Measurements from ENCODE around the gene DPP6. TPM values are rescaled to one million over a fixed set of nuclear protein-coding genes. Genes with fewer than 3 reads are reported as not detected.

DPP6 gene
- total RNA-seq, 1 experiment from 2014 or later: not detected

DNA sequence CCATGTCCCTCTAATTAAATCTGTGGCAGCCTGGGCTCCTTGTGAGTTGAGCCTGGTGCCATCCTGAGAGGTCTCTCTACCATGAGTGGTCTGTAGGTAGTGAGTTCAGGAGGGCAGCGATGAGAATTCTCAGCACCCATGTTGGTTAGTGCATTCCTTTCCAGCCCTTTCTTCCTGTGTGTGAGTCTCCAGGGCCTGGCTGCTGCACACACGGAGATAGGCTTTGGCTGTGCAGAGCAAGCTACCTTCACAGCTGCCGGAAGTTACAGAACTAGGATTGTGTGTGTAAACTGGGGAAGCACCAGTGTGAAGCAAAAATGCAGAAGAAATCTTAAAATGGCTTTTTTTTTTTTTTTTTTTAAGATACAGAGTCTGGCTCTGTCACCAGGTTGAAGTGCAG, 592.2 kb downstream of the DPP6 start:
- BruUV-seq (replicated peaks): no TSS peak
- TF ChIP-seq CTCF (conservative IDR thresholded peaks at IDR 0.05; ENCODE audit: low read depth, low read length): no peak
- TF ChIP-seq EZH2 (IDR thresholded peaks at IDR 0.05; ENCODE audit: borderline replicate concordance, low read depth, low read length, poor library complexity, severe bottlenecking): no peak
- POLR2A ChIA-PET (ENCODE audit: low non-redundant PET): no interaction called here
- Histone ChIP-seq H3K4me1 (ENCODE audit: insufficient read depth, low read length, poor library complexity, severe bottlenecking) (no peaks in the 10 kb centered on the region), H3K27me3 (replicated peaks; ENCODE audit: insufficient read depth, low read depth, low read length, poor library complexity) (no peaks in the 10 kb centered on the region), H3K9me3 (ENCODE audit: low read depth, low read length, poor library complexity, severe bottlenecking) (no peaks in the 10 kb centered on the region), H3K36me3 (ENCODE audit: insufficient read depth, low read length, poor library complexity, severe bottlenecking) (no peaks in the 10 kb centered on the region), H3K4me3 (ENCODE audit: low read depth, low read length, poor library complexity, severe bottlenecking) (no peak overlapping the region), H3K27ac (ENCODE audit: low read depth, low read length, poor library complexity, severe bottlenecking) (no peak overlapping the region)
- intact Hi-C loops (cut with micrococcal nuclease; ENCODE audit: unreplicated experiment): no loop called here
- DNase-seq (ENCODE audit: low spot score): no peak
- CTCF ChIA-PET: no interaction called here

DNA sequence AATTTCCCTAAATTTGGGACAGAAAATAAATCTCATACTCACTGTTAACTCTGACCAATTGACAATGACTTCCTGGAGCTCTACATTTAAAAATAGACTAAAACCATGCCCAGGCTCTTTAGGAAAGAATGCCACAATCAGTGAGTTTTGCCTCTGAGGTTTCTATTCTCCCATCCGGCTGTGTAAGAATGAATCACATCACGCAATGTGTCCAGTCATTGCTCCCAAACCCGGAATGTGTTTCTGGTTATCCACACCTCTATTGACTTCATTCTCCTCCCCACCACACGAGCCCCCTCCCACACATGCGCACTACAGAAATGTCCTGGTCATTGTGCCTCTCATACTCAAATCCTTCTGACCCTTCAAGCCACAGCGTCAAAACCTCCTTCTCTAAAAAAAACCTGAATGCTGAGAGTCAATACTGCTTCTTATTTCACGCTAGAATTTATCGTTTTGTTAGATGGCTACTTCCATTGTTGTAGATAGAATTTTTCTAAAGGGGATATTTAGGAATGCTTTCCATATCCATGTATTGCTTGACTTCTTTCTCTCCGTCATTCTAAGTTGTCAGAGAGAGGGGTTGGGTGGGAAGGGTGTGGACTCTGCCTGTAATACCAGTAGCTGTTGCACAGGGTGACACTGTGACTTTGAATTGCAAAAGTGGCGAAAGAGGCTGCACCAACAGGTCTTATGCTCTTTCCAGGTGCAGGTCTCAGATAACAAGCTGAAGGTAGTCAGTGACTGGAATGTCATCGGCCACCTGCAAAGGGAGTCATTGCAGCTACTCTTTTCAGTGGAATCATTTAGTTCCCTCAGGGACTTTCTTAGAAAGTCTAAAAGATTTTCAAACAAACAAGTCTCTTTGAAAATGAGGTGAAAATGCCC, 594.2 kb downstream of the DPP6 start:
- Histone ChIP-seq H3K9me3 (ENCODE audit: low read depth, low read length, poor library complexity, severe bottlenecking) (no peaks in the 10 kb centered on the region), H3K4me3 (ENCODE audit: low read depth, low read length, poor library complexity, severe bottlenecking) (no peak overlapping the region), H3K27me3 (replicated peaks; ENCODE audit: insufficient read depth, low read depth, low read length, poor library complexity) (no peaks in the 10 kb centered on the region), H3K36me3 (ENCODE audit: insufficient read depth, low read length, poor library complexity, severe bottlenecking) (no peaks in the 10 kb centered on the region), H3K4me1 (ENCODE audit: insufficient read depth, low read length, poor library complexity, severe bottlenecking) (no peaks in the 10 kb centered on the region), H3K27ac (ENCODE audit: low read depth, low read length, poor library complexity, severe bottlenecking) (no peak overlapping the region)
- CTCF ChIA-PET: no interaction called here
- BruUV-seq (replicated peaks): no TSS peak
- no peak for DNase-seq (ENCODE audit: low spot score)
- TF ChIP-seq EZH2 (IDR thresholded peaks at IDR 0.05; ENCODE audit: borderline replicate concordance, low read depth, low read length, poor library complexity, severe bottlenecking) (no peak), CTCF (conservative IDR thresholded peaks at IDR 0.05; ENCODE audit: low read depth, low read length) (no peak)
- POLR2A ChIA-PET (ENCODE audit: low non-redundant PET): no interaction called here
- intact Hi-C loops (cut with micrococcal nuclease; ENCODE audit: unreplicated experiment): no loop called here

- Histone ChIP-seq H3K36me3 (ENCODE audit: insufficient read depth, low read length, poor library complexity, severe bottlenecking) (no peaks in the 10 kb centered on the region), H3K4me1 (ENCODE audit: insufficient read depth, low read length, poor library complexity, severe bottlenecking) (no peaks in the 10 kb centered on the region), H3K27ac (ENCODE audit: low read depth, low read length, poor library complexity, severe bottlenecking) (no peak overlapping the region), H3K9me3 (ENCODE audit: low read depth, low read length, poor library complexity, severe bottlenecking) (no peaks in the 10 kb centered on the region), H3K27me3 (replicated peaks; ENCODE audit: insufficient read depth, low read depth, low read length, poor library complexity) (no peaks in the 10 kb centered on the region), H3K4me3 (ENCODE audit: low read depth, low read length, poor library complexity, severe bottlenecking) (no peak overlapping the region)
- intact Hi-C loops (cut with micrococcal nuclease; ENCODE audit: unreplicated experiment): no loop called here
- CTCF ChIA-PET: no interaction called here
- TF ChIP-seq CTCF (conservative IDR thresholded peaks at IDR 0.05; ENCODE audit: low read depth, low read length): no peak
- TF ChIP-seq EZH2 (IDR thresholded peaks at IDR 0.05; ENCODE audit: borderline replicate concordance, low read depth, low read length, poor library complexity, severe bottlenecking): no peak
- POLR2A ChIA-PET (ENCODE audit: low non-redundant PET): no interaction called here
- BruUV-seq (replicated peaks): no TSS peak
- DNase-seq (ENCODE audit: low spot score): no peak
These were observed 595.4 kb downstream of the DPP6 start for GRCh38 chr7:154647625-154648024.

Measured in A673 (cell line).